Embryonic facial prominence (tissue), 1 donor: ENCODE measurements around the gene ESRP2.

Experiments
- DNase-seq: peaks from one replicate; pipeline ENCODE4 v3.0.0-alpha.2; 2016; ENCODE audit errors: extremely low spot score

The ESRP2 gene

DNA sequence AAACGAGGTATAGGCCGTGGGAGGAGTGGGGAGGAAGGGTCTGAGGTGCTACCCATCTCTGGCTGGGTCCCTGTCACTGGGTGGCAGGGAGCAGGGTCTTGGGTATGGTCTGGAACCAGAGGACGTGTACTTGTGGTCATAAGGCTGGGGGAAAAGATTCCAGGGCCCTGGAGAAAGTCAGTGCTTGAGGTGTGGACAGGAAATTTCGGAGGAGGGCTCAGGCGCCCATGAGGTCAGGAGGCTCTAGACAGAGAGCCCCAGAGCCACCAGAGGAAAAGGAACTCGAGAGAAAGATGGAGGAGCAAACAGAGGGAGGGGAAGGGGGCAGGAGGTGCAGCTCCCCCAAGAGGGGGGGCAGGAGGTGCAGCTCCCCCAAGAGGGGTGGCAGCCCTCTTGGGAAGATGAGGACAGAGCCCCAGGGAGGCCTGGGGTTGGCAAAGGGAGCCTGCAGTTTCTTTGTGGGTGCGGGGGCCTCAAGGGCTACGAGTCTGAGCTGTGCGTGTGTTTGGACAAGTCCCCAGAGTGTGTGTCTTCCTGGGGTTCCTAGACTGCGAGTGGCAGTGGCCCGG is 27.7 kb upstream of the ESRP2 start:
- no peak for DNase-seq

DNA sequence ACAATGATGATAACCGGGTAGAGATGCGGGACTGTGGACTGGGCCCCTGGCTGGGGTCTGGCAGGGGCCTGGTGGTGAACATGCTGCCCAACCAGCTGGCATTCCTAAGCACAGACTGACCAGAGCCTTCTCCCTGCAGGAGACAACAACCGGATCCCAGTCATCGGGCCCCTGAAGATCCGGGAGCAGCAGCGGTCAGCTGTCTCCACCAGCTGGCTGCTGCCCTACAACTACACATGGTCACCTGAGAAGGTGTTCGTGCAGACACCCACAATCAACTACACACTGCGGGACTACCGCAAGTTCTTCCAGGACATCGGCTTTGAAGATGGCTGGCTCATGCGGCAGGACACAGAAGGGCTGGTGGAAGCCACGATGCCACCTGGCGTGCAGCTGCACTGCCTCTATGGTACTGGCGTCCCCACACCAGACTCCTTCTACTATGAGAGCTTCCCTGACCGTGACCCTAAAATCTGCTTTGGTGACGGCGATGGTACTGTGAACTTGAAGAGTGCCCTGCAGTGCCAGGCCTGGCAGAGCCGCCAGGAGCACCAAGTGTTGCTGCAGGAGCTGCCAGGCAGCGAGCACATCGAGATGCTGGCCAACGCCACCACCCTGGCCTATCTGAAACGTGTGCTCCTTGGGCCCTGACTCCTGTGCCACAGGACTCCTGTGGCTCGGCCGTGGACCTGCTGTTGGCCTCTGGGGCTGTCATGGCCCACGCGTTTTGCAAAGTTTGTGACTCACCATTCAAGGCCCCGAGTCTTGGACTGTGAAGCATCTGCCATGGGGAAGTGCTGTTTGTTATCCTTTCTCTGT is 23.3 kb upstream of the ESRP2 start:
- DNase-seq, result no peak

DNA sequence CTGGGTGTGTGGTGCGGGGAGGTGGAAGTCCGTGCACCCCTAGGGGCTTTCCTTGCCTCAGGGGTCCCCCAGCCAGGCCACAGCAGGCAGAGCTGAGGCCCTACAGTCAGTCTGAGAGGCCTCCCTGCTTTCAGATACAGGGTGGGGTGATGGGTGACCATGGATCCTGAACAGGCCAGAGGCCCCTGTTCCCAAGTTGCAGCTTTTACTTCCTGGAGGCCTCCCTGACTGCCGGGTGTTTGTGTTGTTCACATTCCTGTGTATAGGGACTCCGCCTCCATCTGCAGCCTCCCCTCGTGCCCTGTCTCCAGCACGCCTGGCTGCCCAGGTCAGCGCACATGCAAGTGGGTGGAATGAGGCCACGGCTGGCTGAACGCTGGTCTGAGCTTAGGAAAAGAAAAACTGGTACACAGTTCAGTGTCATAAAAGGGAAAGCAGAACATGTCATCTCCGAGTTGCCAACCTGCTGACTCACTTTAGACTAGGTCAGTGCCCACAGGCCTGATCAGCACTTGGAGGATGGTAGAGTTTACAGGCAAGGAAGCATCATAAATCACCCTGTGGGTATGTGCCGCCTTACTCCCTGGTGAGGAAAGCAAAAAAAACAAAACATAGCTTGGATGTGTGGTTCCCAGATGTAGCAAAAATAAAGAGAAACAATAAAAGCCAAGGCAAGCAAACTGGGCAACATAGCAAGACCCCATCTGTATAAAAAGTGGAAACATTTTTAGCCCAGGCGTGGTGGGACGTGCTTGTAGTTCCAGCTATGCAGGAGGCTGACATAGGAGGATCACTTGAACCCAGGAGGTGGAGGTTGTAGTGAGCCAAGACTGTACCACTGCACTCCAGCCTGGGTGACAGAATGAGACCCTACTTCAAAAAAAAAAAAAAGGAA is 22.2 kb upstream of the ESRP2 start:
- DNase-seq, result no peak

DNA sequence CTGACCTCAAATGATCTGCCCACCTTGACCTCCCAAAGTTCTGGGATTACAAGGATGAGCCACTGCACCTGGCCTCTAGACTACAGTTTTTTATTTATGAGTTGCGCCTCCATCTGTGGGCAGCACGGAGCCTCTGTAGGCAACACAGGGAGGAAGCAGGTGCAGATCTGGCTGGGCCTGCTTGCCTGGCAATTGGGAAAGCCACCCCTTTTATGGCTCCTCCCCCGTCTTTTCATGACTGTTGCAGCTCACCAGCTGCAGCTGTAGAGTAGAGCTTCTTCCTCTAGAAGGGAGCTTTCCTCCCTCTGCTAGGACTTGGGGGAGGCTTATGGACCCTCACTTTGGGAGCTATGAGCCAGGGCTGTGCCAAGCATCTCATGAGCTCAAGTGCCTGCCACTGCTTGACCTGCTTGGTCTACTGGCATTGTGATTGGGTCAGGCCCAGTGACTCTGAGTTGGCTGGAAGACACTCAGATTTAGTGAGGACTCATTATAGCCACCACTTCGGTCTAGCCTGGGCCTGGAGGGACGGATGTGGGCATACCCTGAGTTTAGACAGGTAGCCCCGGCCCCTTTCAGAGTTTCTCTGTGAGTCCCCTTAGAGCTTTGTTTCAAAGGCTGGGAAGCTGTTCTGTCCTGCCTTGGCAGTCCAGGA is 21.5 kb upstream of the ESRP2 start:
- DNase-seq, result no peak

DNA sequence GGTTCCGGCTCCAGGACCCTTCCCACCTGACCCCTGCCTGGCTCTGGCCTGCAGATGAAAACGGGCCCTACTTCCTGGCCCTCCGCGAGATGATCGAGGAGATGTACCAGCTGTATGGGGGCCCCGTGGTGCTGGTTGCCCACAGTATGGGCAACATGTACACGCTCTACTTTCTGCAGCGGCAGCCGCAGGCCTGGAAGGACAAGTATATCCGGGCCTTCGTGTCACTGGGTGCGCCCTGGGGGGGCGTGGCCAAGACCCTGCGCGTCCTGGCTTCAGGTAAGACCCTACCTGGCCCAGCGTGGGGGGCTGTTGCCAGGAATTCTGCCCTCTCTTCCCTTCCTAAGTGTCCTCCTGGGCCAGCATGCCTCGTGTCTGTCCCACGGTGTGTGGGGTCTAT is 19.8 kb upstream of the ESRP2 start:
- no peak for DNase-seq

DNA sequence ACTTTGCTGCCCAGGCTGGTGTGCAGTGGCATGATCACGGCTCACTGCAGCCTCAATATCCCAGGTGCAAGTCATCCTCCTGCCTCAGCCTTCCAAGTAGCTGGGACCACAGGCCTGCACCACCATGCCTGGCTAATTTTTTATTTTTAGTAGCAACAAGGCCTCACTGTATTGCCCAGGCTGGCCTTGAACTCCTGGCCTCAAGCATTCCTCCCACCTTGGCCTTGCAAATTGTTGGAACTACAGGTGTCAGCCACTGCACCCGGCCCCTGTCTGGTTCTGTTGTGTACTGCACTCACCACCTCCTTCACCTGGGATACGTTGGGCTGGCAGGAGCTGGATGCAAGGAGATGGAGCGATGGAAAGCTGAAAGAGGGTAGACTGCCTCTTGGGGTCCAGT is 17.8 kb upstream of the ESRP2 start:
- DNase-seq, result no peak

DNA sequence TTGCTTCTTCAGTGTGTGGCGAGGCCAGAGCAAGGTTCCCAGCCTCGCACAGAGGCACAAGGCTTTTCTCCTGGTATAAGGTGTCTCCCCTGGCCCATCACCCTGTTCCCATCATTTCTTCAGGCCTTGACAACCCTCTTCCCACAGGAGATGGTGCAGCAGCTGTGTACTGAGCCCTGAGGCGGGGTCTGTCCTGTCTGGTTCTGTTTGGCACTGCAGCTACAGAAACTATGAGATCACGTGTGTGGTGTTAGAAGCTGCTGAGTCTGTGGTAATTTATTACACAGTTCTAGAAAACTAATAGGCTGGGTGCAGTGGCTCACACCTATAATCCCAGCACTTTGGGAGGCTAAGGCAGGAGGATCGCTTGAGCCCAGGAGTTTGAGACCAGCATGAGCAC is 16.5 kb upstream of the ESRP2 start:
- no peak for DNase-seq

DNA sequence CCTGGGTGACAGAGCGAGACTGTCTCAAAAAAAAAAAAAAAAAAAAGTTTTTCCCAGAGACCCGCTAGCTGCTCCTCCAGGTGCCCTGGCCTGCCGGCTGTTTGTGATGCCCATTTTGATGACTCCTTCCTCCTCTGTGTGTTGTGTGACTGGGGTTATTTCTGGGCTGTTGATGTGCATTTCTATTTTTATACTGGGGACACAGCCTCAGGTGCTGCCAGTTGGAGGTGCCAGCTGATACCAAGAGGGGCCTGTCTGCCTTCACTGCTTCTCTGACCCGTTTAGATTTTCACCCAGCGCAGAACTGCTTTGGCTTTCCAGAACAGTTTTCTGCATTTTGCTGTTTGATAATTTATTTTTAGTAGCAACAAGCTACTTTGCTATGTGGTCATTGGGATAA is 15.9 kb upstream of the ESRP2 start:
- no peak for DNase-seq

DNA sequence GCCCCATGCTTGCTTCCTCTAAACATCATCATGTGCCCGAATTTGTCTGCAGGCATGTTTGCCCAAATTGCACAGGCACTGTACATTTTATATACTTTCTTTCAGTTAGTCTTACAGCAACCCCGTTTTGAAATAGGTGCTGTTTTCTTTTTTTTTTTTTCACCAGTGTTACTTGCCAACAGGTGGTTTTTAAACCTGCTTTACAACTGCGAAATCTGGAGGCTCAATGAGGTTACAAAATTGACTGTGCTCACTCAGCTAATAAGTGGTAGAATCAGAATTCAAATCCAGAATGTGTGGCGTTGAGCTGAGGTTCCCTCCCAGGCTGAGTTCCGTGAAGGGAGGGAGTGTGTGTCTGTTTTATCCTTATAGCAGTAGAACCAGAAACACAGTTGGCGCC is 15.0 kb upstream of the ESRP2 start:
- no peak for DNase-seq

DNA sequence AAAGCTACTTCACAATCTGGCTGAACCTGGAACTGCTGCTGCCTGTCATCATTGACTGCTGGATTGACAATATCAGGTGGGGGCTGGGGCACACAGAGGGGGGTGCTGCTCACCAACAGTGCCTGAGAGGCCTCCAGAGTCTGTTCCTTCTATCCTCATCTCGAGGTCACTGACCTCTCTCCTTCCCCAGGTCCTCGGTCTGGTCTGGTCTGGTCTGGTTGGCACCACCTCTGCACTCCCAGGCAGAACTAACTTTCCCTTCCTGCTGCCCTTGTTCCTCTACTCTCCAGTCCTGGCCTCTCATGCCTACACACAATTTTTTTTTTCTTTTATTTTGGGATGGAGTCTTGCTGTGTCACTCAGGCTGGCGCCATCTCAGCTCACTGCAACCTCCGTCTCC is 13.4 kb upstream of the ESRP2 start:
- no peak for DNase-seq

DNA sequence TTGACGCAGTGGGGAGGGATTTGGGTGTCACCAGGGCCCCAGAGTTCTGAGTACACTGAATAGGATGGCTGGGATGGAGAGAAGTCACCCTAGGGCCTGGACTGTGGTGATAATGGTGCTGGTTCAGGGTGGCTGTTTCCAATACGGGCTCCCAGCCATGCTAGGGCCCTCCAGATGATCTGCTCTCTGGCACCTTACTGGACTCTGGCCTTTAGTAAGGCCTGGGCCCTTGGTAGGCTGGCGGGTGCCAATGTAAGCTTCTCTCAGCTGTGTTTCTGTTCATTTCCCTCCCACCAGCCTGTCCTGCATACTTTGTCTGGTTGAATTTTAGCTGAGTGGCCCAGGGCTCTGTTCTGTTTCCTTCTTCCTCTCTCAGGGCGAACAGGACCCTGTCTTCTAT is 12.0 kb upstream of the ESRP2 start:
- no peak for DNase-seq

DNA sequence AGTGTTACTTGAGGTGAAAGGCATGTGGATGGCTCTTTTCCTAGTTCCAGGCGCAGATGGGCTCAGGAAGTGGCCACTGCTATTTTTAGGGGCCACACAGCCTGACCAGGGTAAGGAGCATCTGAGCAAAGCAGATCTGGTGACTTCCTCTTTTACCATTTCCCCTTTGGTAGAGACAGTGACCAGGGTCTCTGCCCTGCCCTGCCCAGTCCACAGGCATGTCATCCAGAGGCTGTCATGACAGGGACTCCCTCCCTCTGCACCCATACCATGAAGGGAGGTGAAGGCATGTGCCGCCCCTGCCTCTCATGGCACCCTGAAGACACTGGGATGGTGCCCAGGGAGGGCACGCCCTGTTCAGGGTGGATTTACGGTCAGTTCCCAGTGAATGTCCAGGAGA is 11.5 kb upstream of the ESRP2 start:
- no peak for DNase-seq

DNA sequence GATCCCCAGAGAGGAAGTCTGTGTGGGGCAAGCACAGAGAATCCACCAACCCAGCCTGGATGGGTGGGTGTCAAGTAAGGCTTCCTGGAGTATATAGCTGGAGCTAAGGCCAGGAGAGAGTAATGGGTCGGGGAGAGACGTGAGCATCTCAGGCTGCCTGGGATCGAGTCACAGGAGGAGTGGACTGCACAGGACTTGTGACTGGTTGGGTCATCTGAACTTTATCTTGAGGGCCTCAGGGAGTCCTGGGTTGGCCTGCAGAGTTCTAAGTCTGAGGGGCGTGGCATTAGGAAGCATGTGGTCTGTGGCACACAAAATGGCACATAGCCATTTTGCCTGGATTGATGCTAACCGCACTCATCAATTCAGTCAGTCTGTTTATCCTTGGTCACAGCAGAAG is 10.7 kb upstream of the ESRP2 start:
- DNase-seq, result no peak

DNA sequence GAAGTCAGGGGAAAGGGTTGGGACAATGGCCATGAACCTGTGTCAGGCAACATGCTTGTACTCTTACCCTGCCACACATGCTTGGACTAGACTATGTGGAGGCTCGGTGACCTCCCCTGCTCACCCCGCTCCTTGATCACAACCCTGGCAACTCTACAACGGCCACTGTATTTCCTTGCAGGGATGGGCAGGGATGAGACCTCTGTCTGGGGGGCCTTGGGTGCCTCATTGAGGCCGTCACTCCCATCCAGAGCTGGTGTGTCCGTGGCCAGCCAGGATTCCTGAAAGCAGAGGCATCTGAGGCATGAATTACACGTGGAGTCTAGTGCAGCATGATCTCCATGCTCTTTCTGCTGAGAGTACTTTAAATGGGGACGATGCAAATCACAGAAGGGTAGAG is 10.2 kb upstream of the ESRP2 start:
- DNase-seq, result no peak

DNA sequence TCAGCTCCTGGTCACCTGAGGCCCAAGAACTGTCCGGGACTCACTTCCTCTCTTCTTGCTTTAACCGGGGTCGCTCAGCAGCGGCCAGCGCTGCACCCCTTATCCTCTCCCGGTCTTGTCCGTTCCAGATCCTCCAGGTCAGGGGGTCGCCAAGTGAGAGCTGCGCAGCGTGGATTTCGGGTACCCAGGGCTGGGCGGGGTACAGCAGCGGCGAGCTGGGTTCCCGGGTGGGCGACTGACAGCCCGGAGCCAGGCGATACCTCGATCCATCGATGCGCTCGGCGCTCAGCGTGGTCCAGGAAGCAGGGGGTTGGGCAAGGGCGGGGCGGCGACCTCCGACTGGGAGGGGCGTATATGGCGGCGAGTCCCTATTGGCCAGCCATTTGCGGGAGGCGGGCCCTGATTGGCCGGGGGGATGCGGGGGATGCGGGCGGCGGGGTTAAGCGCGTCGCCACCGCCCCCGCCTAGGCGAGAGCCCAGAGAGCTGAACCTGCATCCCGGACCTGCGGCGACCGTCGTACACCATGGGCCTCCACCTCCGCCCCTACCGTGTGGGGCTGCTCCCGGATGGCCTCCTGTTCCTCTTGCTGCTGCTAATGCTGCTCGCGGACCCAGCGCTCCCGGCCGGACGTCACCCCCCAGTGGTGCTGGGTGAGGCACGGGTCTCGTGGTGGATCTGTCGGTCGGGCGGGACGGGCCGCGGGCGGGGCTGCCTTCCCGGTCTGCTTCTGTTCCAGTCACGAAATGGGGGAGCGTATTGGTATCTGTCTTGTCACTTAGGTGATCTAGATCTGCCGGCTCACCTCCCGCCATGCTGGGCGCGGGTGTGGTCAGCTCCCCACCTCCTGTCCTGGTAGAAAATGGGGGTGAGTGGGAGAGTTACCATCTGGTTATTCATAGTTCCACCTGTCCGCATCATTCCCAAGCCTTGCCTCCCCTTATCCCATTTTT is 9.3 kb upstream of the ESRP2 start, which contains the start of gene PLA2G15:
Gene PLA2G15, plus strand, starts transcription at position 471 of the 951 bp plus-strand sequence. Its CDS starts 54 bp downstream, at position 525.
- DNase-seq, result peak; percentile 79

DNA sequence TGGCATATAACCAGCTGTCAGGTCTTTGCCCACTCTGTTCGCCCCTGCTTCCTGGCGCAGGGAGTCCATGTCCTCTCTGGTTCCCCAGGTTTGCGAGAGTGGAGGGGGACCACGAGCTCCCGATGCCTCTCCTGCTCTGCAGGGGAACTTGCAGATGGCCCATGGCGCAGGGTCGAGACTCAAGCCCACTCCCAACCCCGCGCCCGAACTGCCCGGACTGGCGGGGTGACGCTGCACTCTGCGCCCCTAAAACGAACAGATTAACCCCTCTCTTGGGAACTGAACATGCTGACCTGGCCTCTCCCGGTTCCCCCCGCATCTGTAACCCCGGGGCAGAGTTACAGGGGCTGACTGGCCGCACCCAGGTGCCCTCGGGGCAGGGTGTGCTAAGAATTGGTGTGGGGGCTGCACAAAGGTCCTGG is 8.6 kb upstream of the ESRP2 start:
- no peak for DNase-seq

DNA sequence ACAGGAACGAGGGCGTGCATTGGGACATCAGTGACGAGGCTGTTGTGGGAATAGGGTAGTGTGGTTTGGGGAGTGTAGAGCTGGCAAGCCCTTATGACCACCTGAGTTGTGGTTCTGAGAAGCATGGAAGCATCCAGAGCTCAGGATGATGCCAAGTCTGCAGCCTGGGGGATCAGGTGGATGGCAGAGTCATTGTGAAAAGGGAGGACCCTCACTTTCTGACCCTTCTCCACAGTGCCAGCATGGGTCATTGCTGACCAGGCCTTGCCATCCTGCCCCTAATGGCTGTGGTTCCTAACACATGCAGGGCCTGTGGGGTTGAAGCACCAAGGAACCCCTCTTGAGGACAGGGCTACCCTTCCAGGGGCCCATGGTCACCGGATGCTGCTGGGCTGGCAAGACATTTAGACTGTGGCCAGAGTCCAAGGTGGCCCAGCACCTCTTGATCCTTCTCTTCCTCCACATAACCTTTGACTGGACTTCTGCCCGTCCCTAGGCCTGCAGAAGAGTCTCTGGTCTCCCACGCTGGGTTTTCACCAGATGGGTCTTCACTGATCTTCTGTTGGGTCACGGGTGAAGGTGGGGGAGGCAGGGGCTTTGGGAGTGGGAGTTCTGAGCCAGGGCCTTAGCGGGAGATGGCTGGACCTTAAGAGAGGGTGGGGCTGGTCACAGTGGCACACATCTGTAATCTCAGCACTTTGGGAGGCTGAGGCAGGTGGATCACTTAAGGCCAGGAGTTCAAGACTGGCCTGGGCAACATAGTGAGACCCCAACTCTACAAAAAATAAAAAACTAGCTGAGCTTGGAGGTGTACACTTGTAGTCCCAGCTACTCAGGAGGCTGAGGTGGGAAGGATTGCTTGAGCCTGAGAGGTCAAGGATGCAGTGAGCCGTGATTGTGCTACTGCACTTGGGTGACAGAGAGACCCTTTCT is 7.3 kb upstream of the ESRP2 start:
- DNase-seq, result no peak

DNA sequence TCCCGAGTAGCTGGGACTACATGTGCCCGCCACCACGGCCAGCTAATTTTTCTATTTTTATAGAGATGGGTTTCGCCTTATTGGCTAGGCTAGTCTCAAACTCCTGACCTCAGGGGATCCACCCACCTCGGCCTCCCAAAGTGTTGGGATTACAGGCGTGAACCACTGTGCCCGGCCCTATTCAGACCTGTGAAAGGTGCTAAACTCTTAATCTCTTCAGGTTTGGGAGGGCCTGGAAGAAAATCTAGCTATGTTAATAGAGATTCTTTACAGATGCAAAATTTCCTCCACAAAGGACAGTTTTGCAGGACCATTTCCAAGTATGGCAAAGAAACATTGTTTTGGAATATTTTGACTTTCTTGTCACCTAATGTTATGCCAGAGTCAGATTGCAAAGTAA is 6.2 kb upstream of the ESRP2 start:
- no peak for DNase-seq

DNA sequence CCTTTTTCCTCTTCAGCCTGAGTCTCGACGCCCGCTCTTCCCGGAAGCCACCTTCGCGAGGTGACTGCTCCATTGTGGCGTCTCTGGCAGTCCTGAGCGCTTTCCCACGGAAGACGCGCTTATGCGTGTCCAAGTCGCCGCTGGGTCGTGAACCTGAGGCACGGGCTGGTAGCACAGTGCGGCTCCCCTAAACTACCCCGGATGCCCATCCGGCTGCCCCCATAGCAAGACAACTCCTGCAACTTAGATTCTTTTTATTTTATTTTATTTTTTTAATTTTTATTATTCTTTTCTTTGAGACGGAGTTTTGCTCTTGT is 2.1 kb upstream of the ESRP2 start:
- DNase-seq, result no peak
